HCEC 1CT (cell line): ENCODE measurements around the gene ELAC1.
"Not testable (repeated sequence)": the region's sequence is repeated elsewhere in the genome, so short reads cannot be mapped to it uniquely, and the experiment has no call there.

Experiments
- DNase-seq: peaks from one replicate; pipeline ENCODE4 v3.0.0-alpha.2; 2017

The ELAC1 gene

GRCh38 chr18:50973367-50974126 is 5.7 kb downstream of the ELAC1 start:
- DNase-seq, result peak; percentile 79

DNA sequence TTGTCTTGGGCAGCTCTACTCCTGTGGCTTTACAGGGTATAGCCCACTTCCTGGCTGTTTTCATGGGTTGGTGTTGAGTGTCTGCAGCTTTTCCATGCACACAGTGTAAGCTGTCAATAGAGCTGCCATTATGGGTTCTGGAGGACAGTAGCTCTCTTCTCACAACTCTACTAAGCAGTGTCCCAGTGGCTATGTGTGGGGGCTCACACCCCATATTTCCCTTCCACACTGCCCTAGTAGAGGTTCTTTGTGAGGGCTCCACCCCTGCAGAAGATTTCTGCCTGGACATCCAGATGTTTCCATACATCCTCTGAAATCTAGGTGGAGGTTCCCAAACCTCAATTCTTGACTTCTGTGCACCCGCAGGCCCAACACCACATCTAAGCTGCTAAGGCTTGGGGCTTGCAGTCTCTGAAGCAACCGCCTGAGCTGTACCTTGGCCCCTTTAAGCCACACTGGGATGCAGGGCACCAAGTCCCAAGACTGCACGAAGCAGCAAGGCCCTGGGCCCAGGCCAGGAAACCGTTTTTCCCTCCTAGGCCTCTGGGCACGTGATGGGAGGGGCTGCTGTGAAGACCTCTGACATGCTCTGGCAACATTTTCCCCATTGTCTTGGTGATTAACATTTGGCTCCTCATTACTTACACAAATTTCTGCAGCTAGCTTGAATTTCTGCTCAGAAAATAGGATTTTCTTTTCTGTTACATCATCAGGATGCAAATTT is 9.4 kb downstream of the ELAC1 start:
- DNase-seq, result no peak

DNA sequence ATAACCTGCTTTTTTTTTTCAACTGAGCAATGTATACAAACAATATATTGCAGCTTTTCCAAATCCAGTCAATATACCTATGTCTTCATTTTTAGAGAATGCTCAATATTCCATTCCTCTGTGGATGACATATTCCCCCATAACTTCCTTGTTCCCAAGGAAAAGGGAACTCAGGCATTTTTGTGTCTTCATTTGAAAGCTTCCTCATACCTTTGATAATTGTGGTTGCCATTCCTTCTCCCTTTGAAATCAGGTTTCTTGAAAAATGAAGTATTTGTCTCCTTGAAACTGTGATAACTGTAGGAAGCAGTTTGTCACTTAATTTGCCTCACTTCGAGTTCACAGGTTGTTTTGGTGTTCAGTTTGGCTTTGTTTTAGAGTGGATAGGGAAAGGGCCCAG is 13.5 kb downstream of the ELAC1 start:
- DNase-seq, result no peak

GRCh38 chr18:50982086-50982801 is 14.4 kb downstream of the ELAC1 start:
- no peak for DNase-seq

GRCh38 chr18:50982802-50983179 is 15.0 kb downstream of the ELAC1 start:
- peak; percentile 43 for DNase-seq

GRCh38 chr18:50986360-50987087 is 18.7 kb downstream of the ELAC1 start:
- DNase-seq, result peak; percentile 61

DNA sequence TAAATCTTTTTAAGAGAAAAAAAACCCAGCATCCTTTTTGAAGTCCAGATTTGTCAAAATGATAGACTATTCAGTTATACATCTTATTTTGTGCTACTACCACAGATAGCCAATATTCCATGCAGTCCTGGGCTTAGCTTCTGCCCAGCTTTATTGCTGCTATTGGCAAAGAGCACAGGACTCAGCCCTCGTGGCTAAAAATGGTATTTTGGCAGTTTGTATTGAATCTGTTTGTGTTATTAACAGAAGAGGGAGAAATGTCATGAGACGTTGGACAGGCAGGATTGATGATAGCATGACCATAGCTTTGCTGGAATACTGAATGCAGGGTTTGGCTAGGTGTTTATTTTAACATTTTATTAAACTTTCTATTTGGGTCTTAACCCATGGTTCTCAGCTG is 19.4 kb downstream of the ELAC1 start:
- no peak for DNase-seq

GRCh38 chr18:50989711-50990110 is 21.9 kb downstream of the ELAC1 start:
- no peak for DNase-seq

DNA sequence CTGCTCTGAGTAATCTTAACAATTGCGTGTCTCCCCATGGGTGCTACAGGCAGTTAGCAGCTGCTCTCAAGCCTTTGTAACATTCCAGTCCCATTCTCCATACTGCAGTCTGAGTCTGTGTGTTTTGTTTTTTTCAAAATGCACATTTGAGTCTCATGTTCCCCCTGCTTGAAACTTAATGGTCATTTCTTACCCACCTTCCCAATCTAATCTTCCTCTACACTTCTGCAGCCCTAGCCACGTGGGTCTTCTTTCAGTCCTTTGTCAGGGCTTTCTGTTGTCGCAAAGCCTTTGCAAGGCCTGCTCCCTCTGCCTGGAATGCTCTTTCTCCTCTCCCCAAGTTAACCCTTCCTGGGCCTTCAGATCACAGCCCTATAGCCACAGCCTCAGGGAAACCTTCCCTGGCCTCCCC is 24.5 kb downstream of the ELAC1 start:
- no peak for DNase-seq

- no peak for DNase-seq
Measured at GRCh38 chr18:50994031-50994430, 26.2 kb downstream of the ELAC1 start.

DNA sequence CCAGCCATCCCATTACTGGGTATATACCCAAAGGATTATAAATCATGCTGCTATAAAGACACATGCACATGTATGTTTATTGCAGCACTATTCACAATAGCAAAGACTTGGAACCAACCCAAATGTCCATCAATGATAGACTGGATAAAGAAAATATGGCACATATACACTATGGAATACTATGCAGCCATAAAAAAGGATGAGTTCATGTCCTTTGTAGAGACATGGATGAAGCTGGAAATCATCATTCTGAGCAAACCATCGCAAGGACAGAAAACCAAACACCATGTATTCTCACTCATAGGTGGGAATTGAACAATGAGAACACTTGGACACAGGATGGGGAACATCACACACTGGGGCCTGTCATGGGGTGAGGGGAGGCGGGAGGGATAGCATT is 35.3 kb downstream of the ELAC1 start:
- not testable (repeated sequence) for DNase-seq

- no peak for DNase-seq
Measured at GRCh38 chr18:51006061-51006818, 38.4 kb downstream of the ELAC1 start.

DNA sequence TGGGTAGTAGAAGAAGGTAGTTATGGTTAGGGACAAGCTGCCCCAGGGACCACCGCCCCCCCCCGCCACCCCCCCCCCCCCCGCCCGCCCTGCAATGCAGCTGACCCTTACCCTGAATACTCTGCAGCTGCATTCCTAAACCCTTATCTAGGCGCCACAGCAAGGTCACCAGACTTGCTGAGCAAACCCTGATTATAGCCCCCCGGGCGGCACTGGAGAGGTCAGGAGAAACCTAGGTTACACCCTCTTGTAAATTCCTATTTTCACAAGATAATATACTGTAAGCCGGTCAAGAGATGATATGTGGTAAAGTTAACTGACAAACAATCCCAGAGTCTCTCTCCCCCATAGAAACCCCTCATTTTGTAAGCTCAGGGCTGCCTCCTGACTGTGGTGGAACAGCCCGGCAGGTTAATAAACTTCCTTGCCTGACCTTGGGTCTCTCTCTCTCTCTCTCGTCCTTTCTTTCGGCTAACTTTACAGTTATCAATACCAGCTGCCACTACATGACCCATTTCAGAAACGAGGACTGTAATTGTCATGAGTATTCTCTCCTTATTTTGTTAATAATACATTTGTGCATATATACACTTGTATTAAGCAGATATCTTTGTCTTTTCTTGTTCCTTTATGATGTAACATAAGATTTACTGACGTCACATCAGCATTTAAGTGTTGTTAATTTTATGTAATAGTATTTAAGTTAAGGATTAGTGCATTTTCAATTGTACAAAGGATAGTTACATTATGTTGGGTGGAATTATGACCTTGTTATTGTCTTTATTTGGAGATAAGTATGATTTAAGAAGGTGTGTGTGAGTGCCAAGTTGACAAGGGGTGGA is 39.3 kb downstream of the ELAC1 start:
- DNase-seq, result no peak

DNA sequence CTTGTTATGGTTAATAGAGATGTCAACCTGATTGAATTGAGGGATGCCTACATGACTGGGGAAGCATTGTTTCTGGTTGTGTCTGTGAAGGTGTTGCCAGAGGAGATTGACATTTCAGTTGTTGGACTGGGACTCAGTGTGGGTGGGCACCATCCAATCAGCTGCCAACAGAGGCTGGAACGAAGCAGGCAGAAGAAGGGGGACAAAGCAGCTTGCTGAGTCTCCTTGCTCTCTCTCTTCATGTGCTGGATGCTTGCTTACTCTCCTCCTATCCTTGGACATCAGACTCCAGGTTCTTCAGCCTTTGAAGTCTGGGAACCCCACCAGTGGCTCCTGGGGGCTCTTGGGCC is 39.9 kb downstream of the ELAC1 start:
- no peak for DNase-seq

DNA sequence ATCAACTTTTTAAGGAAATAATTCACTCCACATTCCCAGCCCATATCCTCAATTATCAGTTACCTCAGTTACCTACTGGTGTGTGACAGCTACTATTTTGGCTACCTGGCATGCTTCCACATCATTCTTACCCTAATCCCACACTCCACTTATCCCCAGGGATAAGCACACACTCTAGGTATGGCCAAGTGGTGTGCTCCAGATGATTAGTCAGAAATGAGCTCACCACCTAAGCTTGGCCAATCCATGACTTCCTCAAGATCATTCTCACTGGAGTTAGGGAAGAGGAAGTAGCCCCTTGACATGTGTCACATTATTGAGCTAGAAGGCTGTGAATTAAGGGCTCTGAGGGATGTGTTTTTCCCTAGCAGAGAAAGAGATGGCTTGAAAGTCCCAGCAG is 41.2 kb downstream of the ELAC1 start:
- peak; percentile 12 for DNase-seq

- DNase-seq, result no peak
Measured at GRCh38 chr18:51010218-51010617, 42.4 kb downstream of the ELAC1 start.

DNA sequence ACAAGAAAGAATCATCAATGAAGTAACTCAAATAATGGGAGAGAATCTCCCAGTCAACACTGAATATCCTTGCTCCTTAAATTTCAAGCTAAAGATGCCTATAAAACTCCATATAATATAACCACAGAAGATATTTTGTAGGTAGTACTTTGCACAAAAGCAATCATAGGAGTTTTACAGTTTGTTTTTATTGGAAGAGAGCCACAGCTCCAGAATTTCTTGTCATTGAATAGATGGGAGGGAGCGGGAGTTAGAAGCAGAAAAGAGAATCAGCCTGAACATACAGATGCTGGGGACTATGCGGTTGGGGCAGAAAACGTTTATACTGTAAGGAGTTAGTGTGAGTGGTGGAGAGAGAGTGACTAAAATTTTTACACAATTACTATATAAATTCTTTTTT is 43.9 kb downstream of the ELAC1 start:
- no peak for DNase-seq

DNA sequence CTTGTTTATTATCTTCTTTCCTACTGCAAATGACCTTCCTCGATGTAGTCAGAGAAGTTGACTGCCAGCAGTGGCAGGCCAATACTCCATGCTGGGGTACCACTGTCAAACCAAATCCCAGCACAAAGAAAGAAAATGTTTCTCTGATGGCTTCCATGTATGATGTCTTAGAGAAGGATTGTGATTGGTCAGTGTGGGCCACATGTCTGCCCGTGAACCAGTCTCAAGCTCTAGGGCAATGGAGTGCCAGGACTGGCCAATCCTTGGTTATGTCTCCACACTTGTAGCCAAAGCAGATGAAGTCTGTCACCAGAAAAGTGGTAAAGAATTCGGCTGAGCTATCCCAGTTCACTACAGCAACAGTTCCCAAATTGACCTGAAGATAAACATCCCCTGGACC is 44.6 kb downstream of the ELAC1 start:
- no peak for DNase-seq

DNA sequence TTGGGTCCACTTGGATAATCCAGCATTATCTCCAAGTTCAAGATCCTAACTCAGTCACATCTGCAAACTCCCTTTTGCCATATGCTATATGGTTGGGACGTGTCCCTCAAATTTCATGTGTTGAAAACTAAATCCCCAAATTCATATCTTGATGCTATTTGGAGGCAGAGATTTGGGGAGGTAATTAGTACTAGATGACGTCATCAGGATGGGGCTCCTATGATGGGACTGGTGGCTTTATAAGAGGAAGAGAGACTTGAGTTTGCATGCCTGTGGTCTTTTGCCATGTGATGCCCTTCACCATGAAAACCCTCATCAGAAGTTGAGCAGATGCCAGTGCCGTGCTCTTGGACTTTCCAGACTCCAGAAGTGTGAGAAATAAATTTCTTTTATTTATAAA is 45.4 kb downstream of the ELAC1 start:
- no peak for DNase-seq

GRCh38 chr18:51017140-51017879 is 49.5 kb downstream of the ELAC1 start:
- no peak for DNase-seq

DNA sequence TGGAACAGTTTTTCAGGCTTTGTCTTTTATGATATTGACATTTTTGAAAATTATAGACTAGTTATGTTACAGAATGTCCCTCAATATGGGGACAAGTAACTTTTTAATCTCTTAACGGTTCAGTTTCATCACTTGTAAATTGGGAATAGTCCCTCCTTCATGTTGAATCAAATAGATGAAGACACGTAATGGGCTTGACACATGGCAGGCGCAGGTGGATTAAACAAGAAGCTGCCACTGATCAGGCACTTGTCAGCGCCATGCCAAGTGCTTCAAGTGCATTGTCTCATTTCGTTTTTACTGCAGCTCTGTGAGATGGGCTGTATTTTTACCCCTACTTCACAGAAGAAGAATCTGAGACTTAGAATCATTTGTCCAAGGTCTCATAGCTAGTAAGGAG is 52.7 kb downstream of the ELAC1 start:
- DNase-seq, result no peak
